GM19193 (cell line): ENCODE results near the gene ZNF772.

ENCODE experiments used
- POLR2A ChIP-seq: IDR thresholded peaks from 4 replicates; pipeline ENCODE4 v1.6.1; 2011; ENCODE audit not compliant: insufficient read depth, insufficient read length; ENCODE audit errors: extremely low read depth

The ZNF772 gene

DNA sequence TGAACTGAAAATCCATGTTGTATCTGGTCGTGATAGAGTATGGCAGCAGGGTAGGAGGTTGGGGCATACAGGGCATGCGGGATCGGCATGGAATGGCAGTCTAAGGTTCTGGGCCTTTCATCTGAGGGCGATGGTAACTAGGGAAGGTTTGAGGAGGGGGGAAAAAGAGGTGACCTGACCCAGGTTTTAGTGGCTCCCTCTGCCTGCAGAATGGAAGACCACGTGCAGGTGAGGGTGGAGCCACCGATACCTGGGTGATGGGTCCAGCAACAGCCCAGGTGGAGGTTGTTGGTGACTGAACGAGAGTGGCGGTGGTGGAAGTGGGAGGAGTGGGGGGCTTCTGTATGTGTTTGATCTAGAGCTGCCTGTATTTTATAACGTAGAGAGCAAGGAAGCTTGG, 38.4 kb downstream of the ZNF772 start:
- TF ChIP-seq POLR2A, result no peak

- no peak for TF ChIP-seq POLR2A
These were observed 39.4 kb downstream of the ZNF772 start for GRCh38 chr19:57437931-57438330.

- no peak for TF ChIP-seq POLR2A
These were observed 40.9 kb downstream of the ZNF772 start for GRCh38 chr19:57436417-57436816.

GRCh38 chr19:57435062-57435978, 42.0 kb downstream of the ZNF772 start, which contains the start of gene ZNF749:
ZNF749 (plus strand) TSS chr19:57435325; CDS start chr19:57435579, 254 bp downstream.
- TF ChIP-seq POLR2A, result peak; percentile 53

DNA sequence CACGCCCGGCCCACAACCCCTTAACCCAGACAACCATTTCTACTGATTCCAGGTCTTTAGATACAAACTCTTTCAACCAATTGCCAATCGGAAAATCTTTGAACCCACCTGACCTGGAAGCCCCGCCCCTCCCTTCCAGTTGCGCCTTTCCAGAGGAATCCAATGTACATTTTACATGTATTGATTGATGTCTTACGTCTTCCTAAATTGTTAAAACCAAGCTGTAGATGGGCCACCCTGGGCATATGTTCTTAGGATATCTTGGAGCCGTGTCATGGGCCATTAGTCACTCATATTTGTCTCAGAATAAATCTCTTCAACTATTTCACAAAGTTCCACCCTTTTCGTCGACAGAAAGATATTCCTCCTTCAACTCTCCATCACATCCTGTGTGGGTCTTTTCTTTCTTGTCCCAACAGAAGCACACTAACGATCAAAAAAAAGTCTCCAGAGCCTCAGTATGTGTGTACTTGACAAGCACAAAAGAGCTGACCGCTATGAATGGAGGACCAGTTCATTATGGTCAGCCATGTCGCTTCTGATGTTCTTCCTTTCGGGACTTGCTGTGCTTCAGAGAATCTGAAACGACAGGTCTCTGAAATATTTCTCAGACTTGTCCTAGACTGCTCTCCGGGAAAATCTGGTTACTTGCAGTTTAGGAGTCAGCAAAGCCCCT, 42.8 kb downstream of the ZNF772 start:
- no peak for TF ChIP-seq POLR2A

DNA sequence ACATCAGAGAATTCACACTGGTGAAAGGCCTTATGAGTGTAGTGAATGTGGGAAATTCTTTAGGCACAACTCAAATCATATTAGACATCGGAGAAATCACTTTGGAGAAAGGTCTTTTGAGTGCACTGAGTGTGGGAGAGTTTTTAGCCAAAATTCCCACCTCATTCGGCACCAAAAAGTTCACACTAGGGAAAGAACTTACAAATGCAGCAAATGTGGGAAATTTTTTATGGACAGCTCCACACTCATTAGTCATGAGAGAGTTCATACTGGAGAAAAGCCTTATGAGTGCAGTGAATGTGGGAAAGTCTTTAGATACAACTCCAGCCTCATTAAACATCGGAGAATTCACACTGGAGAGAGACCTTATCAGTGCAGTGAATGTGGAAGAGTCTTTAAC, 56.3 kb downstream of the ZNF772 start:
- TF ChIP-seq POLR2A, result no peak

DNA sequence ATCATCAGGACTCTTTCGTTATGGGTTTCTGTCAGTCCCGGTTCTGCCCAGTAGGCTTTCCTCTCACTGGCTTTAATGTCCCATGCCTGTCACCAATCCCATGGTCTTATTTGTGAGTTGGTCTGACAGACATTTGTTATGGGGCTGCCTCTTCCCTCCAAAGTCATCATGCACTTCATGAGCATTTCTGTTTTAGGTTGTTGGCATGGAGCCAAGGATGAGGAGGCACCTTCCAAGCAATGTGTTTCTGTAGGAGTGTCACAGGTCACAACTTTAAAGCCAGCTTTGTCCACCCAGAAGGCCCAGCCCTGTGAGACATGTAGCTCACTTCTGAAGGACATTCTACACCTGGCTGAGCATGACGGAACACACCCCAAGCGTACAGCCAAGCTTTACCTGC, 57.9 kb downstream of the ZNF772 start:
- TF ChIP-seq POLR2A, result no peak
